GM08714 (cell line): ENCODE results near the gene CUX1.
"Not testable (repeated sequence)": the region's sequence is repeated elsewhere in the genome, so short reads cannot be mapped to it uniquely, and the experiment has no call there.

Experiments used
- H3K4me3 ChIP-seq: fragments of 200-500 bp; sonication (Bioruptor generic); 2 replicates; pipeline ENCODE4 v1.5.1; 2014; ENCODE audit warnings: mild to moderate bottlenecking, low read length, inconsistent platforms
- ZNF274 ChIP-seq: IDR thresholded peaks from 2 replicates; pipeline ENCODE4 v1.6.1; 2012; ENCODE audit warnings: mild to moderate bottlenecking, low read depth, low read length

The CUX1 gene

GRCh38 chr7:102019461-102019860 lies 202.0 kb downstream of the CUX1 start:
- no peak for TF ChIP-seq ZNF274
- H3K4me3 ChIP-seq, result no peak overlapping the region

GRCh38 chr7:102021841-102022618 lies 204.6 kb downstream of the CUX1 start:
- TF ChIP-seq ZNF274, result no peak
- no peak overlapping the region for H3K4me3 ChIP-seq

GRCh38 chr7:102024005-102024768 lies 206.8 kb downstream of the CUX1 start:
- H3K4me3 ChIP-seq, result no peak overlapping the region
- TF ChIP-seq ZNF274, result no peak

GRCh38 chr7:102024769-102025391 lies 207.5 kb downstream of the CUX1 start:
- no peak overlapping the region for H3K4me3 ChIP-seq
- TF ChIP-seq ZNF274, result no peak

GRCh38 chr7:102025777-102026176 lies 208.4 kb downstream of the CUX1 start:
- not testable (repeated sequence) for H3K4me3 ChIP-seq

GRCh38 chr7:102028206-102028826 lies 210.9 kb downstream of the CUX1 start:
- no peak overlapping the region for H3K4me3 ChIP-seq
- no peak for TF ChIP-seq ZNF274

GRCh38 chr7:102029616-102030015 lies 212.2 kb downstream of the CUX1 start:
- no peak for TF ChIP-seq ZNF274
- no peak overlapping the region for H3K4me3 ChIP-seq

- no peak for TF ChIP-seq ZNF274
- no peak overlapping the region for H3K4me3 ChIP-seq
Observed at GRCh38 chr7:102030696-102031095, 213.3 kb downstream of the CUX1 start.

- no peak for TF ChIP-seq ZNF274
- H3K4me3 ChIP-seq, result no peak overlapping the region
Observed at GRCh38 chr7:102036958-102037357, 219.5 kb downstream of the CUX1 start.

- no peak for TF ChIP-seq ZNF274
- H3K4me3 ChIP-seq, result no peak overlapping the region
Observed at GRCh38 chr7:102039706-102040105, 222.3 kb downstream of the CUX1 start.

- H3K4me3 ChIP-seq, result no peak overlapping the region
- TF ChIP-seq ZNF274, result no peak
Observed at GRCh38 chr7:102040569-102040968, 223.1 kb downstream of the CUX1 start.

GRCh38 chr7:102042016-102042656 lies 224.7 kb downstream of the CUX1 start:
- TF ChIP-seq ZNF274, result no peak
- H3K4me3 ChIP-seq, result no peak overlapping the region

- H3K4me3 ChIP-seq, result not testable (repeated sequence)
Observed at GRCh38 chr7:102042796-102043195, 225.4 kb downstream of the CUX1 start.

- TF ChIP-seq ZNF274, result no peak
- H3K4me3 ChIP-seq, result no peak overlapping the region
Observed at GRCh38 chr7:102044641-102044983, 227.2 kb downstream of the CUX1 start.

- no peak for TF ChIP-seq ZNF274
- no peak overlapping the region for H3K4me3 ChIP-seq
Observed at GRCh38 chr7:102044984-102045673, 227.7 kb downstream of the CUX1 start.
